Colonic mucosa (tissue), 4 donors: ENCODE measurements around the gene ATN1. TPM values are rescaled to one million over a fixed set of nuclear protein-coding genes. Genes with fewer than 3 reads are reported as not detected.
A peak's percentile ranks its signal among the peaks of the same experiment; 100 is the strongest.

ENCODE experiments used
- DNase-seq: peaks from one replicate; pipeline ENCODE4 v3.0.0-alpha.2; 2020
- H3K27ac ChIP-seq: fragments of 200-600 bp; one replicate; pipeline ENCODE4 v1.8.0; 2021
- H3K27me3 ChIP-seq: fragments of 200-600 bp; one replicate; pipeline ENCODE4 v1.8.0; 2021
- H3K36me3 ChIP-seq: fragments of 200-600 bp; one replicate; pipeline ENCODE4 v1.8.0; 2021
- H3K4me1 ChIP-seq: fragments of 200-600 bp; one replicate; pipeline ENCODE4 v1.8.0; 2021; ENCODE audit warnings: mild to moderate bottlenecking
- H3K4me3 ChIP-seq: fragments of 200-600 bp; one replicate; pipeline ENCODE4 v1.8.0; 2021
- H3K9ac ChIP-seq, 2 donors: one replicate each; pipeline ENCODE4 v1.7.0; 2013; ENCODE audit warnings: control low read depth in 2 of 2, low read depth in 2 of 2, low read length in 2 of 2
- H3K9me3 ChIP-seq: fragments of 200-600 bp; one replicate; pipeline ENCODE4 v1.8.0; 2021
- CTCF ChIP-seq: fragments of 200-600 bp; IDR thresholded peaks from one replicate; pipeline ENCODE4 v1.8.0; 2022; ENCODE audit warnings: antibody characterized with exemption, mild to moderate bottlenecking
- intact Hi-C: fragments of 100-400 bp; cut with DNase I; formaldehyde crosslinking; loops from one replicate; pipeline ENCODE4 v1.14.1; 2022
- total RNA-seq, 2 donors: library from RNA; stranded (reverse); fragmentation: NEBNext Ultra II Directional in 1 of 2; extraction: Animal tissue kit (Norgen Biotek cat#: 25700) in 1 of 2; gene quantifications; one replicate each; pipeline ENCODE4 v1.2.1, GENCODE V29; 2021
- donor health status: healthy.
- donor health status: DM: no; HTN: no; CAD: no.
- donor health status: DM: no; HTN: no; CAD: no.

Gene ATN1
- total RNA-seq, 2 donors from 2014 or later: 67.5 to 103 TPM

GRCh38 chr12:6916426-6917200 is 11.1 kb upstream of the ATN1 start:
- Histone ChIP-seq H3K27me3 (no peaks in the 10 kb centered on the region), H3K4me1 (no peaks in the 10 kb centered on the region), H3K36me3 (no peaks in the 10 kb centered on the region), H3K9me3 (no peaks in the 10 kb centered on the region), H3K9ac (no peak overlapping the region), H3K4me3 (no peak overlapping the region), H3K27ac (no peak overlapping the region)
- TF ChIP-seq CTCF: no peak
- intact Hi-C loops: no loop called here
- DNase-seq: no peak

- no peaks in the 10 kb centered on the region for H3K4me1 ChIP-seq
- no peak for DNase-seq
- intact Hi-C loops: no loop called here
- no peaks in the 10 kb centered on the region for H3K27me3 ChIP-seq
- H3K27ac ChIP-seq: no peak overlapping the region
- H3K9ac ChIP-seq: no peak overlapping the region
- no peaks in the 10 kb centered on the region for H3K9me3 ChIP-seq
- no peak for TF ChIP-seq CTCF
- H3K4me3 ChIP-seq: no peak overlapping the region
- no peaks in the 10 kb centered on the region for H3K36me3 ChIP-seq
Observed at GRCh38 chr12:6917491-6918231, 10.1 kb upstream of the ATN1 start.

- Histone ChIP-seq H3K9me3 (no peaks in the 10 kb centered on the region), H3K4me1 (no peaks in the 10 kb centered on the region), H3K4me3 (no peak overlapping the region), H3K9ac (no peak overlapping the region), H3K27ac (no peak overlapping the region), H3K27me3 (no peaks in the 10 kb centered on the region), H3K36me3 (no peaks in the 10 kb centered on the region)
- no peak for DNase-seq
- TF ChIP-seq CTCF: no peak
- intact Hi-C loops: no loop called here
Observed at GRCh38 chr12:6919588-6919987, 8.2 kb upstream of the ATN1 start.

- Histone ChIP-seq H3K9ac (peak overlapping the region in 1 of 2 donors; percentile 15), H3K4me1 (peaks cover 10% of the 10 kb centered on the region), H3K9me3 (no peaks in the 10 kb centered on the region), H3K36me3 (no peaks in the 10 kb centered on the region), H3K27ac (no peak overlapping the region), H3K4me3 (no peak overlapping the region), H3K27me3 (no peaks in the 10 kb centered on the region)
- intact Hi-C loops: loop anchor here (5.0 kb wide), 1 partner anchor 171 kb away; the partner anchor contains the start of gene C1R
- no peak for TF ChIP-seq CTCF
- DNase-seq: no peak
Observed at GRCh38 chr12:6921539-6921938, 6.2 kb upstream of the ATN1 start.

GRCh38 chr12:6921996-6922946 is 5.5 kb upstream of the ATN1 start:
- Histone ChIP-seq H3K4me3 (no peak overlapping the region), H3K4me1 (peaks cover 10% of the 10 kb centered on the region), H3K9me3 (no peaks in the 10 kb centered on the region), H3K27me3 (no peaks in the 10 kb centered on the region), H3K9ac (peak overlapping the region; percentile 4 to 12), H3K27ac (no peak overlapping the region), H3K36me3 (no peaks in the 10 kb centered on the region)
- intact Hi-C loops: loop anchor here (5.0 kb wide), 1 partner anchor 170 kb away; the partner anchor contains the start of gene C1R
- DNase-seq: no peak
- no peak for TF ChIP-seq CTCF
